GM19023 (cell line): ENCODE measurements around the gene CALD1.
A peak's percentile ranks its signal among the peaks of the same experiment; 100 is the strongest.

Experiments
- ATAC-seq: cut with Tn5 transposase; IDR thresholded peaks from one replicate; pipeline ENCODE4 v1.9.1; 2021; ENCODE audit warnings: mild to moderate bottlenecking, moderate library complexity; ENCODE audit not compliant: unreplicated experiment

Gene CALD1

DNA sequence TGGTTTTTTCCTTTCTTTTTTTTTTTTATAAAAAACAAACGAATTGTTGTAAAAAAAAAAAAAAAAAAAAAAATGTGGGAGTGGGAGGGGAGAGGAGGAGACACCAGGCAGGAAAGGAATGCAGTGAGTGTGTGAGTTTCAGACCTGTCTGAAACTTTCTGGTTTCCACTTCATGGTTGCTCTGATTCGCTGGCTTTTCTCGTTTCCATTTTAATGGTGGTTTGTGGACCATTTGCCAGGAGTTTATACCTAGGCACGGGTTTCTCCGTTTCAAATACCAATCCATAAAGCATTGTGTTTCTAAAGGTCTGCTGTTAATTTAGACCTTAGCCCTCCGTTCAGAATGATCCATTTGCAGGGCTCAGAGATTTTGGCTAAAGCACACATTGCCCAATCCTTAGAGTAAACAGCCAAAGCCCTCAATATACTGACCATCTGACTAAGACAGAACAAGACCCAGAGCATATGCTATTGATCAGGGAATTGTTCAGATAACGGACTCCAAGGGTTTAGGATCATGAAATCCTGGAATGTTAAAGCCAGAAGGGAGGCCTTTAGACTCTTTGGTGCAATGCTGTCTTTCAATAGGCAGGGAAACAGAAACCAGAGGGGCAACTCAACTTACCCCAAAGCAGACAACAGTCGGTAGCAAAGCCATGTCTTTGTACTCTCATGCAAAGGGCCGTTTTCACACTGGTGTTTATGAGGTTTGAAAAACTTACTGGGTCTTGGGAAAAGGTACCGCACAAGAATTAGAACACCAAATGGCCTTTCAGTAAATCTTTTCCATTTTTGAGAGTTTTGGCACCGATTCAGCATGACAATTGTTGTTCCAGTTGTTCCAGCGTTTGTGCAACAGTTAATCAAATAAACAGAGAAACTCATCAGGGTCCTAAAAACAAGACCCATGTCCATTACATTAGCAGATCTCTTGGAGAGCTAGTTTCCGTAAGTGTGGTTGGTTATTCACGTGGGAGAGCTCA, 112.6 kb downstream of the CALD1 start:
- ATAC-seq, result no peak

GRCh38 chr7:134892963-134893362, 113.5 kb downstream of the CALD1 start:
- no peak for ATAC-seq

- no peak for ATAC-seq
These were observed 114.5 kb downstream of the CALD1 start for GRCh38 chr7:134893920-134894319.

- ATAC-seq, result no peak
These were observed 115.5 kb downstream of the CALD1 start for GRCh38 chr7:134894928-134895327.

DNA sequence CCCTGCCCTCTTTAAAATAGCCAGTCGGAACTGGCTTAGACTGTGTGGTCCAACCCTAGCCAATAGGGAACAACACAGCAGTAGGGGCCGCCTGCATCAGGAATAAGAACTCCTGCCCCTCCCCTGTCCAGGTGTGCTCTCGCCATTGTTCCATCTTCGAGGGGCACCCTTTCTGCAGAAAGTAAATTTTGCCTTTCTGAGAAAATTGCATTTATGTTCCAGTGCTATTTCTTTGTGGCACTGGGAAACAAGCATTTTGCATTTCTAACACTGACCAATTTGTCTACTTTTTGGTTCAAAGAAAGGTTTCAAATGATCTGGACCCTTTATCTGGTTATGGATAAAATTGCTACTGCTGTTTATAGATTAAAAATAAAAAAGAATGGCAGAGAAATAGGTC, 116.6 kb downstream of the CALD1 start:
- ATAC-seq, result no peak

GRCh38 chr7:134897936-134898335, 118.5 kb downstream of the CALD1 start:
- no peak for ATAC-seq

DNA sequence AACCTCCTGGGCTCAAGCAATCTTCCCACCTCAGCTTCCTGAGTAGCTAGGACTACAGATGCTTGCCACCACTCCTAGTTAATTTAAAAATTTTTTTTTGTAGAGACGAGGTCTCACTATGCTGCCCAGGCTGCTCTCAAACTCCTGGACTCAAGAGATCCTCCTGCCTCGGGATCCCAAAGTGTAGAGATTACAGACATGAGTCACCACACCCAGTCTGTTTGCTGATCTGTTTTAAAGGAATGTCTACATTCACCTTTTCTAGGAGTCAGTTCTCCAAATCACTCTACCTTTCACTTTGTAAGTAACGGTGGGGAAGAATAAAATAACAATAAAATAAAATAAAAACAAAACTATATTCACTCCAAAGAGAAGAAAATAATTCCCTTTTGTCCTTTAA, 120.3 kb downstream of the CALD1 start:
- ATAC-seq, result no peak

DNA sequence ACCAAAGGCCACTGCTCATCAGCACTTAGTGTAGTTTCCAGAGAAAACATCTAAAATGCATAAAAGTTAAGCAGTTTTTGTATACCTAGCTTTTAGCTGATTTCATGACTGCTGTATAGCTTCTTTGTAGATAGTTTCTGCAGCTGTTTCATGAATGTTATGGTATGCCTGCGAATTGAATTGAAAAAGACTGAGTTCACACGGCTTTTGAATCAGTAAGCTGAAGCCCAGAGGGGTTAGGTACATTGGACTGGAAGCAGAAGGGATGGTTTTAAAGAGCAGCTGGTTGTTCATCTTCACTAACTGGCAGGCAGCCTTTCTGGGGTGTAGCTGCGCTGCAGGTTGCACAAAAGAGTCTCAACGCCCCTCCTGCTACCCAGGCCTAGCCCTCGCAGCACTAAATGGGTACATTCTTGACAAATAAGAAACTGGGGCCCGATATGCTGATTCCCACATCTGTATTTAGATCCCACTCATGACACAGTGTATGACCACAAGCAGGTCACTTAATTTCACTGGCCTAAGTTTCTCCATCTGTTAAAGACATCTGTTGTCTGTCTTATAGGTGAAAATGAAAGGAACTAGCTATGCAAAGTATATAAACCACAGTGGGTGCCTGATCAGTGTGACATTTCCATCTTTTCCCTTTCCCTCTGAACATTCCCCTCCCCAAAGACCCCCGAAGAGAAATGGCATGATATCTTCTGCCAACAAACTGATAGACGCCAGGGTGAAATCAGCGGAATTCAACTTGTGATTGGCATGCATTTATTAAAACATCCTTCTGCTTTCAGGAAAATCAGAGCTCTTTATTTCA, 120.9 kb downstream of the CALD1 start:
- ATAC-seq, result peak; percentile 83

GRCh38 chr7:134901389-134902020, 122.1 kb downstream of the CALD1 start:
- ATAC-seq, result no peak

- ATAC-seq, result no peak
These were observed 122.6 kb downstream of the CALD1 start for GRCh38 chr7:134902058-134902457.

DNA sequence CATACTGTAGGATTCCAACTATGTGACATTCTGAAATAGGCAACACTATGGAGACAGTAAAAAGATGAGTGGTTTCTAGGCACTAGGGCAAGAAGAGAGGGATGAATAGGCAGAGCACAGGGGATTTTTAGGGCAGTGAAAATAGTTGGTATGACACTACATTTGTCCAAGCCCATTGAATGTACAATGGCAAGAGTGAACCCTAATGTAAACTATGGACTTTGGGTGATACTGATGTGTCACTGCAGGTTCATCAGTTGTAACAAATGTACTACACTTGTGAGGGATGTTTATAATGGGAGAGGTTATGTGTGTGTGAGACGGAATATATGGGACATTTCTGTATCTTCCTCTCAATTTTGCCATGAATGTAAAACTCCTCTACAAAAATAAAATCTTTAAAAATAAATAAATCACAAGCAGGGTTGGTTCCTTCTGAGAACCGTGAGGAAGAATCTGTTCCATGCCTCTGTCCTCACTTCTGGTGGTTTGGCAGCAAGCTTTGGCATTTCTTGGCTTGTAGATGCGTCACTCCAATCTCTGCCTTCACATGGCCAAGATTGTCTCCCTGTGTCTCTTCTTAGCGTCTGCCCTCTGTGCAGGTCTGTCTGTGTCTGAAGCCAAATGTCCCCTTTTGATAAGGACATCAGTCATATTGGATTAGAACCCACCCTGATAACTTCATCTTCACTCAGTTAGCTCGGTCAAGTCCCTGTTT, 123.8 kb downstream of the CALD1 start:
- no peak for ATAC-seq

DNA sequence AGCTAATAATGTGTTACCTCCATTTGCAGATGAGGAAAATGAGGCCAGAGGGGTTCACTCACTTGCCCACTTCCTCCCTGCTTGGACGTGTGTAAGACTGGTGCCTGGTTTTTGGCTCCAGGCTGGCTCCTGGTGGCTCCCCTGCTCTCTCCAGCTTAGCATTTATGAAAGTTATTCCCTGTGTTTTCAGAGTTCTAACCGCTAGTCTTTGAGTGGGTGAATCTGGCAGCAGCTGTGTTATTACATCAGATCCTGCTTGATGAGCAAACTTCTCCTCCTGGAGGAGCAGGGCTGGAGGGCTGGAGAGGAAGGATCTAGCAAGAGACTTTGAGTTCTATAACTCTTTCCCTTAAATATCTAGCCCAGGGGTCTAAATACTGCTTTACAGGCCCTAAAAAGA, 125.9 kb downstream of the CALD1 start:
- no peak for ATAC-seq

DNA sequence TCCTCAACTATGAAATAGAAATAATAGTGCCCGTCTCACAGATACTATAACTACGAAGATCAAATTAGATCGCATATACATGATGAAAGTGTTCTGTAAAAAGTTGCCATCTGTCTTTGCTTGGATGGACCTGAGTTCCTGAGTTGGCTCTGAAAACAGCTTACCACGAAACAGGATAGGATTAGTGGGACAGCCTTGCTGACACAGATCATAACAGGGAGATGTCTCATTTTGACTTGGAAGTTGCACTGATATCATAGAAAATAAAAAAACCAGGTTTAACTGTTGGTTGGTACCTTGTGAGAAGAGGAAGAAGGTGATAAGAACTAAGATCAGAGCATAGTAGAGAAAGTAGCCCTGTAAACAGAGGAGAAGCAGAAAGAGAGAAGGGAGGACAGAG, 127.6 kb downstream of the CALD1 start:
- ATAC-seq, result no peak

- no peak for ATAC-seq
These were observed 128.2 kb downstream of the CALD1 start for GRCh38 chr7:134907639-134908038.

DNA sequence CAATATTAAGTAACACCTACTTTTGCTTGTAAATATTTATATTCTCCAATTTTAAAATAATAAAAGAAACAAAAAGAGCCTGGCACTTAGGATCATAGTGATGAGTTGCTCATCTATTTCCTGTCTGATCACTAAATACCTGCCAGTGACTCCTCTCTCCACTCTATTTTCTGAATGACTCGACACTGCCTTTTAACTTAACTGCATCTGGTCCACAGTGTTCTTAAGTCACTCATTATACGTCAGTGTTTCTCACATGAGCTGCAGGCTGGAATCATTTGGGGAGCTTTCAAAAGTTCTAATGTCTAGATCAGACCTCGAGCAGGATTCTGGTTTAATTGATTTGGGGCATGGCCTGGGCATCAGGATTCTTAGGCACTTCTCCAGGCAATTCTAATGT, 128.9 kb downstream of the CALD1 start:
- ATAC-seq, result no peak

- ATAC-seq, result no peak
These were observed 130.9 kb downstream of the CALD1 start for GRCh38 chr7:134910214-134910890.

DNA sequence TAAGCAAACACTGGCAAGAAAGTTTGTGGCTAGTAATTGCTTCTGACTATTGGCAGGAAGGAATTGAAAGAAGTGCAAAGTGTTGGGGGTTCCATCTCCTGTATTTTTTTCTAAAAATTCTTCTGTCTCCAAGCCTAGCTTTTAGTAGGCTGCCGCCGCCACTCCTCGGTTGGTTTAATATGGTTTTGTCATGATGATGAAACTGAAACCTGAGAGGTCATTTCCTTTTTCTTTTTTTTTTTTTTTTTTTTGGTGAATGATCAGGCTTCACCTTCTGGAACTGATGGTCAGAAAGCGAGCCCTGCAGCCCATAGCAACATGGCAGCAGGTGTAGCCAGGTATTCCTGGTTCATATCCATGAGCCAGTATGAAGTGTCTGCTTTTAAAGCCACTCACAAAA, 131.5 kb downstream of the CALD1 start:
- no peak for ATAC-seq

GRCh38 chr7:134916171-134916883, 136.9 kb downstream of the CALD1 start:
- ATAC-seq, result no peak

- peak; percentile 66 for ATAC-seq
These were observed 139.8 kb downstream of the CALD1 start for GRCh38 chr7:134919240-134919641.
